Measurements from ENCODE around the gene DPP4. TPM values are rescaled to one million over a fixed set of nuclear protein-coding genes. Genes with fewer than 3 reads are reported as not detected.

The DPP4 gene
- total and polyA plus RNA-seq, 2 of the 13 experiments (the other 11 are each of a cell fraction or from before 2014, with no cell fraction given), result 39.4 to 109 TPM

- TF ChIP-seq ZNF230 (CRISPR knock-in tag; IDR thresholded peaks at IDR 0.05), result no peak
- TF ChIP-seq ZNF780A (CRISPR knock-in tag; IDR thresholded peaks at IDR 0.05), result no peak
- TF ChIP-seq ISL2 (CRISPR knock-in tag; IDR thresholded peaks at IDR 0.05), result peak; percentile 53; the same call in 1 of the 2 replicates
- no peak for TF ChIP-seq SOX6 (IDR thresholded peaks at IDR 0.05)
- peak; percentile 87 for TF ChIP-seq SOX6 (CRISPR knock-in tag; IDR thresholded peaks at IDR 0.05)
- peak; percentile 27; the same call in 1 of the 2 replicates for TF ChIP-seq NCOA2 (CRISPR knock-in tag; IDR thresholded peaks at IDR 0.05)
- TF ChIP-seq HHEX (CRISPR knock-in tag; IDR thresholded peaks at IDR 0.05), result 0 out of 2 replicates have a peak, but pooled peaks have one; percentile 26
- TF ChIP-seq ZFP36 (IDR thresholded peaks at IDR 0.05; ENCODE audit: borderline replicate concordance, low read depth, low read length, partially characterized antibody), result no peak
- 0 out of 2 replicates have a peak, but pooled peaks have one; percentile 11 for TF ChIP-seq HDAC2 (CRISPR knock-in tag; IDR thresholded peaks at IDR 0.05)
- TF ChIP-seq FOXA3 (CRISPR knock-in tag; IDR thresholded peaks at IDR 0.05), result peak; percentile 69
- no peak for TF ChIP-seq IRF9 (CRISPR knock-in tag; IDR thresholded peaks at IDR 0.05; ENCODE audit: borderline replicate concordance)
- TF ChIP-seq NFIC (IDR thresholded peaks at IDR 0.05; ENCODE audit: low read length), result peak; percentile 32; the same call in 1 of the 2 replicates
- peak; percentile 54; the same call in 1 of the 2 replicates for TF ChIP-seq SOX13 (IDR thresholded peaks at IDR 0.05)
- peak in 1 of 2 experiments; percentile 91; a peak in 2 of 4 replicates for TF ChIP-seq SOX13 (CRISPR knock-in tag; conservative IDR thresholded peaks at IDR 0.05 in 1 of 2, IDR thresholded peaks at IDR 0.05 in 1 of 2)
- TF ChIP-seq NR2F6 (IDR thresholded peaks at IDR 0.05), result 0 out of 2 replicates have a peak, but pooled peaks have one; percentile 42
- no peak for TF ChIP-seq NR2F6 (CRISPR knock-in tag; IDR thresholded peaks at IDR 0.05)
- TF ChIP-seq ZNF678 (CRISPR knock-in tag; IDR thresholded peaks at IDR 0.05), result no peak
- no peak for TF ChIP-seq ZNF121 (CRISPR knock-in tag; IDR thresholded peaks at IDR 0.05)
- no peak for TF ChIP-seq ZNF747 (CRISPR knock-in tag; IDR thresholded peaks at IDR 0.05; ENCODE audit: borderline replicate concordance)
- TF ChIP-seq BCL3 (CRISPR knock-in tag; IDR thresholded peaks at IDR 0.05), result no peak
- TF ChIP-seq FOXJ3 (CRISPR knock-in tag; IDR thresholded peaks at IDR 0.05; ENCODE audit: borderline replicate concordance), result peak; percentile 18; the same call in 1 of the 2 replicates
- TF ChIP-seq PAF1 (CRISPR knock-in tag; IDR thresholded peaks at IDR 0.05), result no peak
- TF ChIP-seq ARID5B (CRISPR knock-in tag; IDR thresholded peaks at IDR 0.05), result peak; percentile 58; the same call in 1 of the 2 replicates
- TF ChIP-seq EP300 (IDR thresholded peaks at IDR 0.05; ENCODE audit: low read depth in 2 of 2, low read length in 2 of 2), result 0 out of 4 replicates have a peak, but pooled peaks of 1 of the 2 experiments have one; percentile 22
- TF ChIP-seq EP300 (CRISPR knock-in tag; IDR thresholded peaks at IDR 0.05; ENCODE audit: borderline replicate concordance), result no peak
- TF ChIP-seq FOXP1 (IDR thresholded peaks at IDR 0.05), result no peak
- peak; percentile 37; the same call in 1 of the 2 replicates for TF ChIP-seq FOXP1 (CRISPR knock-in tag; IDR thresholded peaks at IDR 0.05)
- no peak for TF ChIP-seq RFXAP (CRISPR knock-in tag; IDR thresholded peaks at IDR 0.05; ENCODE audit: borderline replicate concordance)
Measured at GRCh38 chr2:162065767-162066166, 8.2 kb downstream of the DPP4 start (continued).
